NCI-H82 treated with DMSO at 0.1 percent for 48 hours (cell line): Measurements from ENCODE around the gene MPZL1.

Source experiments
- DNase-seq: peaks from one replicate; lab custom pipeline; 2025; ENCODE audit not compliant: unreplicated experiment; lab: John Stamatoyannopoulos, UW

The MPZL1 gene

DNA sequence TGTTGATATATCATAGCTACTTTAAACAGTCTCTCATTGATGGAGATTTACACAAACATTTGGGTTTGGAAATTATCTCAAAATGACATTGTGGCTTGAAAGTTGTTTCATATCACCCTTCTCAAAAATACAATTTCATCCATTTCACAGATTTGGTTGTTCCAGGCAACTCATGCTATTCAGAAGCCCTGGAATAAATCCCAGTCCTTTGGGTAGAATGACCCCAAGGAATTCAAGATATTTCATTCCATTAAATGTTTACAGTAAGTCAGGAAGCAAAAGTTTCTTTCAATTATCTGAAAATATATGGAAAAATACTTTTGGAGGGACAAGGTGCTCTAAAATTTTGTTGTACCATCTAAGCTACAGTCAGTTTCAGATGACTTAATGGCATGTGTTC is 27.1 kb downstream of the MPZL1 start:
- no peak for DNase-seq

DNA sequence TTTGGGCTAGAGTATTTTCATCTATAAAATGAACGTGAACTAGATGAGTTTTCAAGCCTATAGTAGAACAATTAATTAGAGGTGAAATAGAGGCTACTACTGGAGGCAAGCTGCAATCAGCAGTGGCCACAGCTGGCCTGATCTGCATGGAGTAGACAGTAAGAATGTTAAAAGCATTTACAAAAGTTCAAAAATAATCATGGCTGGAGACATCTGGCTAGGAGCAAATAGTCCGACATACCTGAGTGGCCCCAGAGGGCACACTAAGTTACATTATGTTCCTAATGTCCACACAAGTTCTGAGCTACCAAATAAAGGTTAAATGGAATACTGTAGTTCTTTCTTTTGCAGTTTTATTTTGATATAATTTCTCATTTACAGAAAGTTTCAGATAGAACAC is 28.0 kb downstream of the MPZL1 start:
- DNase-seq: no peak

DNA sequence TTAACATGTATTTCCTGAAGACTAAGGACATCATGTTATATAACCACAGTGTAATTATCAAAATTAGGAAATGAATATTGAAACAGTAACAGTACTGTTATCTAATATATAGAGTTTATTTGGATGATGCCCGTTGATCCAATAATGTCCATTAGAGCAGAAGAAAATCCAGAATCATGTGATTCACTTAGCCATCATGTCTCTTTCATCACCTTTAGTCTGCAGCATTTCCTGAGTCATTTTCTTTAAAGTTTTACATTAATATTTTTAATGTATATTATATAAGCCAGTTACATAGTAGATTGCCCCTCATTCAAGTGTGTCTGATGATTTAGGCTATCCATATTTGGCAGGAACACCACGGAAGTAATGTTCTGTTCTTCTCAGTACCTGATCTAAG is 28.9 kb downstream of the MPZL1 start:
- DNase-seq: no peak

DNA sequence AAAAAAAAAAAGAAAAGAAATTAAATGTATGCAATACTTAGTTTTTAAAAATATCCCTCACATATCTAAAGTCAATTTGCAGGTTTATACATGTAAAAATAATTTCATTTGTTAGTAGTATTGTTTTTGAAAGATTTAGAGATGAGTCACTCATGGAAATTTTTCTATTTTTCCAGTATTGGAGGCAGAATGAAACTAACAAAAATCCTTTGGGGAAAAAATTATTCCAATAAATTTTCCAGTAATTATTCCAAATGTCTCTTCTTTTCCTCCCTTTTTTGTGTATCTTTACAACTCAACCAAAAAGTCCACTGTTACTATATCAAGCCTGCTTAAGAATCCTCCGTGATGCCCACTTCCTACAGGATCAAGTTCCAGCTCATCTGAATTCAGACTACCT is 29.9 kb downstream of the MPZL1 start:
- no peak for DNase-seq

DNA sequence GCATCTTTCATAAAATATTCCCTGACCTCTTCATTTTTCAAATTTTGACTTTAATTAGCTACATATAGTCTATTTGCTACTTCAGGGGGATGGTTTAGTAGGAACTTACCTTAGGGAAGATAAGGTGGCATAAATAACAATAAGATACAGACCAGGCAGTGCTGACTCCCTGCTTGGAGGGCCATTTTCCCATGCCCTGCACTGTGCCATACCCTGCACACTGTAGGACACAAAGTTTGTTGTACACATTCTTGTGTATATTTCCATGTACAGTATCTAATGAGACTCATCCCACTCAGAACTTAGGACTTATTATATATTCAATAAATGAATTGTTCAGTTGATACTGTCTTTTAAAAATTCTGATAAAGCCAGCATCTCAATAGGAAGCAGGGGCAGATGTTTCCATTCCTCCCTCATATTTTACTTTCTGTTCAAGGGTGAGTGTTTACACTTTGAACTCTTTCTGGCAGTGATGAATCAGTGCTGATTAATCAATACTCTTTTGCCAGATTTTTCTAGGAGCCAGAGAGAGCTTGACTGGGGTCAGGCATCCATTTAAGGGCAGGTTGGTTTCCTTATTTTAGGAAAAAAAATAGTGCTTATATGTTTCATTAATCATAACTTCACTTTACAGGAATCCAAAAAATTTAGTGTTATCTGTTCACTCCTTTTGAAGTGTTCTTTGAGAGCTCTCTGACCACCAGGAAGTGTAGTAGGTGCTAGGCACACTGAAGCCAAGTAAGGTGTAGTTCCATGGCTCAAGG is 30.6 kb downstream of the MPZL1 start:
- DNase-seq: no peak

DNA sequence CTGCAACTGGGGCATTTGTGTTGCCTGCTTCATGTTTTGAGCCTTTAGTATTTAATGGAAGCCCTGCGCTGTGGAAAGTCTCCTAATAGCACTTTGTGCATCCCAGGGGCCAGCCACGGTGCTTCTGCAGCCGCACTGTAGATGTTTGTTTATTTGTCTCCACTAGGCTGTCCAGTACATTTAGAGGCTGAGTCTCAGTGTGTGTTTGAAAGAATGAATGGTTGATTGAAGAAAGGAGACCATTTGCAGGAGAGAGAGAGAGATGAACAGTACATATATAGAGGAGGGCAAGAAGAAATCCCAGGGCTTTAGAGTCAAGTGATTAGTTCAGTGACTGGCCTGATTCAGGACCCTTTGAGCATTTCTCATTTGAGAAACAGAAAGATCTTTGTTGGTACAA is 33.9 kb downstream of the MPZL1 start:
- DNase-seq: no peak

DNA sequence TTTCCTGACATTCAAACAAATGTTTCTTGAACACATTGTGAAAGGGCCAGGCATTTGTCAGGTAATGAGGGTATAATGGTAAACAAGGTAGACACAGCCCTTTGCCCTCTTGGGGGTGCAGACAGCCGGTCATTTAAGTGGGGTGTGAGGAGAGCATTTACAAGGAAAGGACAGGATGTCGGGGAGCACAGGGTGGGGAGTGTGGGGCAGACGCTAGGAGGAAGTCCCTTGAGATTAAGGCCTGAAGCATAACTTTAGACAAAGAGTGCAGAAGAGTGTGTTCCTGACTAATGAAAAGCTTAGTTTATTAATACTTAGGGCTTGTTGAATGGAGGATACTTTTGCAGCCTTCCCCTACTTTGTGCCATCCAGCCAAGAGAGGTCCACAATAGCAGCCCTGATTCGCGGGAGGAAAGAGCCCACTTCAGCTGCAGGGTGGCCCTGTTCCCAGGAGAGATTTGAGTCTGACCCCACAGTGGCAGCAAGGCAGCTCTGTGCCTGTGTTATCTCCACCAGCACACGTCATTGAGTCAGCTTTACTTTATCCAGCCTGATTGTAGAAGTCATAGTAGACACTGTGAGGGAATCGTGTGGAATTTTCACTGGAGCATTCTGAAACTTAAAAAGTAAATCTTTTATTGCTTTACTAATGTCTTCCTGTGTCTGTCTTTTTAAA is 35.1 kb downstream of the MPZL1 start:
- DNase-seq: no peak

DNA sequence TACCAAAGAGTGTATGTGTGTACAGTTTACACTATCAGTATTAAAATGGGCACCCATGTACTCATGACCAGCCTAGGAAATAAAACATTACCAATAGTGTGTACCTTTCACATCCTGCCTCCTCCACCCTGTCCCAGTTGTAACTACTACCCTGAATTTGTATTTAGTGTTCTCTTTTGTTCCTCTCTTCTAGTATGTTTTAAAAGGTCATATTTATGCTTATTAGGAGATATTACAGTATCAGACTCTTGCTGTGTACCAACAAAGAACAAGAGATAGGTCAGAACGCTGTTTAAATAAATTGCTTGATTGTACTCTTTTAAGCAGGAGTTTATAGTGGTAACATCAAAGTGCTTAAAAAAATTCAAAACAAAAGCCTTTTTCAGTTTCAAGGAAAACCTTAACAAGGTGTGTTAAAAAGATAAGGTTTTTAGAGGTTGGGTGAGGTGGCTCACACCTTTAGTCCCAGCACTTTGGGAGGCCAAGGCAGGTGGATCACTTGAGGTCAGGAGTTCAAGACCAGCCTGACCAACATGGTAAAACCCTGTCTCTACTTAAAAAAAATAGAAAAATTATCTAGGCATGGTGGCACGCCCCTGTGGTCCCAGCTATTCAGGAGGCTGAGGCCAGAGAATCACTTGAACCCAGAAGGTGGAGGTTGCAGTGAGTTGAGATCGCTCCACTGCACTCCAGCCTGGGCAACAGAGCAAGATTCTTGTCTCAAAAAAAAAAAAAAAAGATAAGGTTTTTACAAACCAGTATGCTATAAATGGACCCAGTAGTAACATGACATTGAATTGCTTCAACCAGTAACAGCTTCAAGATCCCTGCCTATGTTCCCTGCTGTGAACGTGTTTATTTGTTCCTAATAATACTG is 35.9 kb downstream of the MPZL1 start:
- no peak for DNase-seq

DNA sequence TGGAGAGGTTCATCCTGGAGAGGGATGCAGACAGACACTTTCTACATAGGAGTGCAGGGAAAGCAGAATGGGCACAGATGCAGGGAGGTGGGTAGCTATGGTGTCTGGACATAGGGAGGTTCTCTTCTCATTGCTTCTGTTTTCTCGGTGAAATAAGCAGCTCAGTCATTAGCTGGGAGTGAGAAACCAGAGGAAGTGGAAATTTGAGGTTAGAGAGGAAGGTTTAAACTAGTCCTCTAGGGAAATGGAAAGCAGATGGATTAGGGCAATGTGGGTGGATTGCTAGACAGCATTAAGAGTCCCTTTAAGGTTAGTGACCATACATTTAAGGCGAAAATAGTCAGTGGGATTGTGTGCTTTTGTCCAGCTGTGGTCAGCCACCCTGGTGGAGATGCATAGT is 39.6 kb downstream of the MPZL1 start:
- DNase-seq: no peak

DNA sequence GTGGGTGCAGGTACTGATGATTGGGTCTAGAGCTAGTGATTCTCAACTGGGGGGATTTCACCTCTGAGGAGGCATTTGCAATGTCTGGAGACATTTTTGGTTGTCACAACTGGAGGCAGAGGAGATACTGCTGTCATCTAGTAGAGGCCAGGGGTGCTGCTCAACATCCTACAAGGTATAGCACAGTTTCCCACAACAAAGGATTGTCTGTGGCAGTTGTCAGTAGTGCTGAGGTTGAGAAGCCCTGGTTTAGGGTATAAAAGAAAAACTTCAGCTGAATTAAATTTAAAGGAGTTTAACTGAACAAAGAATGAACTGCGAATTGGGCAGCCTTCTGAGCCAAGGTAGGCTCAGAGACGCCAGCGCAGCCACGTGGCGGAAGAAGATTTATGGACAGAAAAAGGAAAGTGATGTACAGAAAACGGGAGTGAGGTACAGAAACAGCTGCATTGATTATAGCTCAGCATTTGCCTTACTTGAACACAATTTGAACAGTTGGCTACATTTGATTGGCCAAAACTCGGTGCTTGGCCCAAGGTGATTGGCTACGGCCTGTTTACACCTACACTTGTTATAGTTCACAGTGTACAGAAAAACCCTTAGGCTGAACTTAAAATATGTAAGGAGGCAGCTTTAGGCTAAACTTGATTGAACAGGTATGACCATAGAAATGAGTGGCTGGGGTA is 40.4 kb downstream of the MPZL1 start:
- no peak for DNase-seq

DNA sequence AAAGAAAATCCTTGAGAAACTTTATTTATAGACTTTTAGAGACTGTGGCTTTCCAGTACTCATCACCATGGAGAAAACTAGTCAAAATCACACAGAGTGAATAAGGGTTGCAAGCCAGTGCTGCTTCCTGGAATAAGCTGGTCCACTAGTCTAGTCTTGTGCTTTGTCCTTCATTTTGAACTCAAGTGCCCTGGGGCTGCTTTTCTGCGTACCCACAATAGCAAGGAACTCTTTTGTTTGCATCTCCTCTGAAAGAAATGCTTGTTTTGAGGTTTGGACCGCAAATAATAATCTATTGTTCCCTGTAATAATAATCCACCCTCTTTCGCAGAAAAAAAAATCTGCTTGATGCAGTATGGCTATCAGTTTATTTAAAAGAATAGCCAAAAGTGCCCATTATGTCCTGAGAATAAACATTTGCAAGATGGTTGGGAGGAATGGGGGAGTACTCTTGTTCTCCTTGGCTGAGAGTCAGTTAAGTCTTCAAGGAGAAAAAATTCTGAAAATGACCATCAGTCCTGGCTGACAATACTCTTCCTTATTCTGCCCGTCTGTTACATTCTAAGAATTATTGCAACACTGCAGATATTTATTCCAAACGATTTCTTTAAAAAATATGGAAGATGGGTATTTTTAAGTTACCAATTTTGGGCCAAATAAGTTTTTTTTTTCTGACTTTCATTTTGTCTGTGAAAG is 41.9 kb downstream of the MPZL1 start:
- no peak for DNase-seq

DNA sequence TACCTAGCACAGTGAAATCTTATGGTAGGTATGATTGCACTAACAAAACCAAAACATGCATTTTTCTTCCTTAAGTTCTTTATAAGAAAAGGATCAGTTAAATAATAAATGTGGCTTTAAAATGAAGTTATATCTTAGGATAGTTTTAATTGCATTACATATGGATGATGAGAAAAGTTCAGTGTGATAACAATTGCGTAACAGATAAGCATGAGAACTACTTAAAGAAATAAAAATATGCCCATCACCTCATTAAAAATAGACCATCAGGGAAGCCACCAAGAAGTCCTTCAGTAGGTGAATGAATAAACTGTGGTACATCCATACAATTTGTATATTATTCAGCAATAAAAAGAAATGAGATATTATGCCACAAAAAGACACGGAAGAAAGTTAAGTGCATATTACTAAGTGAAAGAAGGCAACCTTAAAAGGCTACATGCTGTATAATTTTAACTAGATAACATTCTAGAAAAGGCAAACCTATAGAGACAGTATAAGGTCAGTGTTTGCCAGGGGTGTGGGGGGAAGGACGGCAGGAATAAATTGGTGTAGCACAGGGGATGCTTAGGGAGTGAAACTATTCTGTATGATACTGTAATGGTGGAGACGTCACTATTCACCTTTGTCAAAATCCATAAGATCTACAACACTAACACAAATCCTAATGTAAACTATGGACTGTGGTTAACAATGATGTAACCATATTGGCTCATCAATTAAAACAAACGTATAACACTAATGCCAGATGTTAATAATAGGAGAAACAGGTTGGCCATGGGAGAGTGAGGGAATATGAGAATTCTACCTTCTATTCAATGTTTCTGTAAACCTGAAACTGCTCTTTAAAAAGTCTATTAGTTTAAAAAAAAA is 42.9 kb downstream of the MPZL1 start:
- no peak for DNase-seq

DNA sequence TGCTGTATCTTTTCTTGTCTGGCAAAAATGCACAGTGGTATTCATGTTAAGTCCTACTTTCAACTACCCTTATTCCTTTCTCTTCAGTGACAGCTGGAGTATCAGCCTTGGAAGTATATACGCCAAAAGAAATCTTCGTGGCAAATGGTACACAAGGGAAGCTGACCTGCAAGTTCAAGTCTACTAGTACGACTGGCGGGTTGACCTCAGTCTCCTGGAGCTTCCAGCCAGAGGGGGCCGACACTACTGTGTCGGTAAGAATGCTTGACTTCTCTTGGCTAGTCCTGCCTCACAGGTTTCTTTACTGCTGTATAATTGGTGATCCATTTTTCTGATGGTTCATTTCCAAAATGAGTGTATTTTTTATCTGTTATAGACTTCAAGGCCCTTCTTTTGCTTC is 43.7 kb downstream of the MPZL1 start:
- no peak for DNase-seq

DNA sequence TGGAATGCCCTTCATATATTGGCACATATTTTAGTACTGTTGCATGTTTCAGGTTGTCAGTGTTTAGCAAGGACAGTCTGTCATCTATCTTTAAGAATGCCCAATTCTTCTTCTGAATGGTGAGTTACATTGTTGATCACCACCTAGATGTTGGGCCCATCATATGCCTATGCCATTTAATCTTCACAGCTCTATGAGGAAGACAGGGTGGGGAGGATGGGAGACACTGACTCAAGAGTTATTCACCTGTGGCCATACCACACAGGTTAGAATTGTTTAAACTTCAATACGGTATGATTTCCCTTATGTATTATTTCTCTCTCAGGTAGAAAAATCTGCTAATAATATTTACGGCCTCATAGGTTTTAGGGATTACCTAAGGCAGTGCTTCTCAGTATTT is 44.8 kb downstream of the MPZL1 start:
- DNase-seq: no peak

DNA sequence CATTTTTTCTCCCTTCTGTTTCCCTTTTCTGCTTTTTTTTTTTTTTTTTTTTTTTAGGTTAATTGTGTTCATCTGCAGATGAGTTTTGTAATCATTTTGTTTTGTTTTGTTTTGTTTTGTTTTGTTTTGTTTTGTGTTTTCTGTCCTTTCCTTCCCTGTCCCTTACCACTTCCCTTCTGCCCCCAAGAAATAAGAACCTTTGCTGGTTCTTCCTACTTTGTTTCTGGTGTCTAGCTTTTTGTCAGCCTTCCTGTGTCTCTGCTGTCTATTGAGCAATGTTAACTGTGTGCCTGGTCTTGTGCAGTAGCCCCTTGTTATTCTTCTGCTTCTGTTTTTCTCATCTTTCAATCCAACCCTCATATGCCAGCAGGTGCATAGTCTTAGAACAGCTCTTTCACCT is 46.0 kb downstream of the MPZL1 start:
- no peak for DNase-seq

DNA sequence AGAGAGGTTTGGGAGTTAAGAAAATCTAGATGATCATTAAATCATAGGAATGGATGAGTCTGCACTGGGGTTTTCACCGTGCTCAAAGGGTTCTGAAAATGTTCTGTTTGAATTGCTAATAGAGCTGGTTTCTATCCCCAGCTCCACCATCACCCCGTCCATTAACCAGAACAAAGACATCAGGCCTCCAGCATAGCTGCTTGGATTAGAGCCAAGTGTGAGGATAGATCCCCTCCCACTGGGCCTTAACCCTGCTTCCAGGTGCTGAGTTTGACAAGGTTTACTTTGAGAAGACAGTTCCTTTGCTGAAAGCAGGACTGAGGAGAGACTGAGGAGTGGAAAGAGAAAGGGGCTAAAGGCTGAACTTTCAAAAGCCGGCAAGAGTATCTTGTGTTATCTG is 48.3 kb downstream of the MPZL1 start:
- no peak for DNase-seq

DNA sequence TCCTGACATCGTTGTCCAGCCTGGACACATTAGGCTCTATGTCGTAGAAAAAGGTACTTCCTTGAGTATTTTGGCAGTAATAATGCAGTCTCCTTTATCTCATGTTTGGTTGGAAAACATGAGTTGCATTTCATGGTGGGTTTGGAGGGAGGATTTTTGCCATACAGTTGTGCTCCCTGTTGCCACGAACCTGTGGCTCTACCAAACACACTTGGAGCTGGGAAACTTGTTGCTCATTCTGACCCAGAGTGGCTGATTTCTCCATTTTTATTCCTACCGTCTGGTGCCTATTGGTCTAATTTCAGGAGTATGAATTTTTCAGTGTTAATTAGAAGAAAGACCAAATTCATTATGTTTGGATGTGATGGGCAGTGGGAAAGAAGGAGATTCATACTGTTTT is 50.7 kb downstream of the MPZL1 start:
- DNase-seq: no peak

DNA sequence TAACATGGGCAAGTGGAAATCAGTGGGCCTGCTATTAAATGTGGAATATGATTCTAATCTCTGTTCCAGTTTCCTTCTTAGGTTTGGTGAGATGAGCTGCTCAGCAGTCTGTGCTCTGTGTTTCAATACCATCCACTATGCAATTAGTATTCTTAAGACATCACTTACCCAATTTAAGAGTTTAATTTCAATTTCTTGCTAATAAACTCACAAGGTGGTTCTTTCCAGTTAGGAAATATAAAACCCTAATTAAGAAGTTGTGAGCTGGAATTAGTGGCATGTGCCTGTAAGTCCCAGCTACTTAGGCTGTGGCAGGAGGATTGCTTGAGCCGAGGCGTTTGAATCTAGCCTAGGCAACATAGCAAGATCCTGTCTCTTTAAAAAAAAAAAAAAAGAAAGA is 51.7 kb downstream of the MPZL1 start:
- DNase-seq: no peak

DNA sequence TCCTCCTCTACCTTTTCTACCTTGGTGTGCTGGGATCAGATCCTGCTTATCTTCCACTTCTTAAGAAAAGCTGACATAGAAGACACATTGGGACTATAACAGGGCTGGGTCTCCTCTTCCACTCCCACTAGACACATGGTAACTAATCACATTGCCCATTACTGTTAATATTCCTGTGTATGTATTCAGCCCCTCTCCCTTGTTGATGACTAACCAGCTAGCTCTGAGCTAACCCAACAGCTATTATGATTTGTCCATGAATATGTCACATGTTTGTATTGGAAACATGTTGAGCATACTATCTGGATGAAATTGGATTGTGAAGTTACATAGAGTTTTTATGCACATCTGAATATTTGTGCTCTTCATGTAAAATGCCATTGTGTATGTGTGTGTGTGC is 52.9 kb downstream of the MPZL1 start:
- no peak for DNase-seq

DNA sequence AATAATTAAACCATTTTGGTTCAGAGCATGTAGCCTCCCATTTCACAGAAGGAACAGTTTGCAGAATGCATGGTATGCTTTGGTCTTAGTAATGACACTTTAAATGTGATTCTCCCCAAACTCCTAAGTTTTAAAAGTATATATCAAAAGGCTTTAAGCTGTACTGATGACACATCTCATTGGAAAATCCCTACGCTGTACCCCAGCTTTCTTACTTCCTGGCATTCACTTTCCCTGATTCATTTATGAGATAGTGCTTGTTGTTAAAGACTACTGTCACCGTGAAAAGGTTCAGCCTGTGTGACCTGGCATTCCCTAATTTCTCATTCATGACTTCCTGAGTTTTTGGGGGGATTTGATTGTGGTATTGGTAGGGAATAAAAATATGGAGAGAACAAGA is 53.4 kb downstream of the MPZL1 start:
- no peak for DNase-seq
